GM12865 (cell line): ENCODE data around the gene FGFR3.

ENCODE experiments used
- DNase-seq: peaks from one replicate; pipeline ENCODE4 v3.0.0; 2010; ENCODE audit warnings: low read depth
- H3K4me3 ChIP-seq: 2 replicates; pipeline ENCODE4 v1.5.1; 2011; ENCODE audit warnings: mild to moderate bottlenecking, low read depth, low read length, control low read depth
- TF ChIP-seq, protein P1 (sequence below): IDR thresholded peaks from 2 replicates; pipeline ENCODE4 v1.5.1; 2011; ENCODE audit warnings: low read length, control low read depth, low read depth, inconsistent platforms; ENCODE audit not compliant: insufficient read depth; ENCODE audit errors: missing control alignments

The FGFR3 gene

GRCh38 chr4:1793940-1794808 lies 1.1 kb downstream of the FGFR3 start:
- TF ChIP-seq, protein P1, sequence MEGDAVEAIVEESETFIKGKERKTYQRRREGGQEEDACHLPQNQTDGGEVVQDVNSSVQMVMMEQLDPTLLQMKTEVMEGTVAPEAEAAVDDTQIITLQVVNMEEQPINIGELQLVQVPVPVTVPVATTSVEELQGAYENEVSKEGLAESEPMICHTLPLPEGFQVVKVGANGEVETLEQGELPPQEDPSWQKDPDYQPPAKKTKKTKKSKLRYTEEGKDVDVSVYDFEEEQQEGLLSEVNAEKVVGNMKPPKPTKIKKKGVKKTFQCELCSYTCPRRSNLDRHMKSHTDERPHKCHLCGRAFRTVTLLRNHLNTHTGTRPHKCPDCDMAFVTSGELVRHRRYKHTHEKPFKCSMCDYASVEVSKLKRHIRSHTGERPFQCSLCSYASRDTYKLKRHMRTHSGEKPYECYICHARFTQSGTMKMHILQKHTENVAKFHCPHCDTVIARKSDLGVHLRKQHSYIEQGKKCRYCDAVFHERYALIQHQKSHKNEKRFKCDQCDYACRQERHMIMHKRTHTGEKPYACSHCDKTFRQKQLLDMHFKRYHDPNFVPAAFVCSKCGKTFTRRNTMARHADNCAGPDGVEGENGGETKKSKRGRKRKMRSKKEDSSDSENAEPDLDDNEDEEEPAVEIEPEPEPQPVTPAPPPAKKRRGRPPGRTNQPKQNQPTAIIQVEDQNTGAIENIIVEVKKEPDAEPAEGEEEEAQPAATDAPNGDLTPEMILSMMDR: no peak
- DNase-seq: no peak
- H3K4me3 ChIP-seq: no peak overlapping the region

DNA sequence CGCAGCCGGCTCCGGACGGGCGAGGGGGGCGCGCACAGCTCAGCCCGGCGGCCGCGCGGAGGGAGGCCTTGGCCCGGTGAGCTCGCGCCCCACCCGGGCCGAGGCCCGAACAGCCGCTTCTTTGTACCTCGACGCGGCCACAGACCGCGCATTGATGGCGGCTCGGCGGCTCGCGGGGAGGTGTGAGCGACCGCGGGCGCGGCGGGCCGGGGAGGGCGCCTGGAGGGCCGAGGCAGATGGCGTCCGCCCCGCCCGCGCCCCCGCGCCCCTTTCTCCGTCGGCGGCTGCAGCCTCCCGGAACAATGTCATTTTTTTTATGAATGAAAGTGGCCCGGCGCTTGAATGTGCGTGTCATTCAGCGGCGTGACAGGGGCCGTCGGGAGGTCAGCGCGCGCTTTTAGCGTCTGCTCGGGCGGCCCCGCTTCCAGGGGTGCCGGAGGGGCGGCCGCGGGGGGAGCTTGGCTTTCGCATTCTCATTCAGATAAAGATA lies 1.8 kb downstream of the FGFR3 start:
- DNase-seq: no peak
- no peak overlapping the region for H3K4me3 ChIP-seq
- TF ChIP-seq, protein P1: no peak

DNA sequence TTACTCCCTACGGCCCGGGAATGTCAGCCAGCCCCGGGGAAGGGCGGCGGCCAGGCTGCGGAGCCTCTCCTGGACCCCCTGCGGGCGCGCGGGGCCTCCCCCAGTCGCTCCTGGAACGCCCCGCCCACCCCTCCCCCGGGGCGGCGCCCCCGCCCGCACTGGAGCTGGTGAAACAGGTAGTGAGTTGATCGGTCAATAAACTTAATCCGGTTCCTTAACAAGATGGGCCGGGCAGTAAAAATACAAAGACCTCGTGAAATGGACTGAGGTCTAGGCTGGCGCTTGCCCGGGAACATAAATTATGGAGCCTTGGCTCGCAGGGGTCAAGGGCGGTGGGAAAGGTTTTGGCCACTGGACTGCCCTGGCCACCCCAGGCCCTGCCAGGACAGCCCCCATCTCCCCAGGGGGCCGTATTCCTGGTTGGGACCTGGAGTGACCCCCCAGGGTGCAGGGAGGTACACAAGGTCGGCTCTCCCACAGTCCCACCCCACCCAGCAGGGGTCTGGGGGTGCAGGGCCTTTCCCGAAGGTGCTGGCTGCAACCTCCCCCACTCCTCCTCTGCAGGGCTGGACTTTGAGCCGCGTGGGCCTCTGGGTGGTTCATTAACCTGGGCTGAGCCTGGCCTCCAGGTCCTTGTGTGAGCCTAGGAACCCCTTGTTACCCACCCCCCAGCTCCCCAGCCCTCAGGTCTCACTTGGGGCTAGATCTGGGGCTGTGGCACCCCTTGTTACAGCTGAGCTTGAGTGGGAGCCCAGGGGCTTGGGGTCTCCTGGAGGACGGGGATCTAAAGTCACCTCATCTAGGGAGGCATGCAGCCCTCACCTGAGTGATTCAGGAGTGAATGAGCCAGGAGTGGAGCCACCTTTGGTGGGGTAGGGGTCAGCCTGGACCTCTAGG lies 2.5 kb downstream of the FGFR3 start:
- no peak overlapping the region for H3K4me3 ChIP-seq
- DNase-seq: no peak
- TF ChIP-seq, protein P1: no peak

- DNase-seq: no peak
- no peak overlapping the region for H3K4me3 ChIP-seq
- TF ChIP-seq, protein P1: no peak
These were observed 3.6 kb downstream of the FGFR3 start for GRCh38 chr4:1796486-1797204.

DNA sequence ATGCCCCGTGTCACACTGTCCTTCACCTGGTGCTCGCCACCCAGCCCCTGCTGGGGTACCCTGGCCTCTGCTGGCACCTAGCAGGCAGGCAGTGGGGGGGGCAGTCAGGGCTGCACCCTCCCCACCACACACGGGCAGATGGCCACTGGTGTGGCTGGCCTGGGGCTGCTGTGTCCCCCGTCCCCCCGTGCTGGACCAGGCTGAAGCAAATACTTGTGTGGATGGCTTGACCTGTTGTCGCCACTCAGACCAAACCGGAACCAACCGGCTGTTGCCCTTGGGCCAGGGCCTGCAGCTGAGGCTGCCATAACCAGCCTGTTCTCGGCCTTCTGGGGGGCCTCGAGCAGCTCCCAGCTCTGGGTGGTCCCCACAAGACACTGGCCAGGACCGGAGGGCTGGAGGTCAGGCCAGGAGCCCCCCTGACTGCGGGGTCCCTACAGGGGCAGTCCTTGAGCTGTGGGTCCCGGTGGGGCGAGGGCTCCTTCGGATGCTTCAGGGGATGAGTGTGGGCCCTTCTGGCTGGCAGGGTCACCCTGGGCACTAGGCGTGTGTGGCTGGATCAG lies 4.3 kb downstream of the FGFR3 start:
- no peak overlapping the region for H3K4me3 ChIP-seq
- TF ChIP-seq, protein P1: no peak
- DNase-seq: no peak

GRCh38 chr4:1797861-1798579 lies 4.9 kb downstream of the FGFR3 start:
- no peak overlapping the region for H3K4me3 ChIP-seq
- no peak for DNase-seq
- TF ChIP-seq, protein P1: no peak
